ENCODE data around the gene HMCN2.

DNA sequence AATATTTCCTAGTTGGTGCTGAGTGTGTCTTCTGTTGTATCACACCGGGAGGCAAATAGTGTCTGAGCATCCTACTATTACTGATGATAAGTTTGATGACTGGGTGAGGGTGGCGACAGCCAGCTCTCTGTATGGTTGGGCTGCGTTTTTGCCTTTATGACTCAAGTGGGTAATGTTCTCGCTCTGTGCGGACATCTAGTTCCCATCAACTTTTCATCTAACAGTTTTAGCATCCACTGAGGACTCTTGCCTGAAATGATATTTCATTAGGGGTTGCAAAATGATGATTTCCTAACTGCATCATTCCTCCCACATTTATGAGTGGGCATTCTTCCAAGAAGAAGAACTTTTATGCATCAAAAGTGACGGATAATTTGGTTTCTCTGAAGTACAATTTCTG, 26.5 kb downstream of the HMCN2 start:
- TF ChIP-seq, protein P1, sequence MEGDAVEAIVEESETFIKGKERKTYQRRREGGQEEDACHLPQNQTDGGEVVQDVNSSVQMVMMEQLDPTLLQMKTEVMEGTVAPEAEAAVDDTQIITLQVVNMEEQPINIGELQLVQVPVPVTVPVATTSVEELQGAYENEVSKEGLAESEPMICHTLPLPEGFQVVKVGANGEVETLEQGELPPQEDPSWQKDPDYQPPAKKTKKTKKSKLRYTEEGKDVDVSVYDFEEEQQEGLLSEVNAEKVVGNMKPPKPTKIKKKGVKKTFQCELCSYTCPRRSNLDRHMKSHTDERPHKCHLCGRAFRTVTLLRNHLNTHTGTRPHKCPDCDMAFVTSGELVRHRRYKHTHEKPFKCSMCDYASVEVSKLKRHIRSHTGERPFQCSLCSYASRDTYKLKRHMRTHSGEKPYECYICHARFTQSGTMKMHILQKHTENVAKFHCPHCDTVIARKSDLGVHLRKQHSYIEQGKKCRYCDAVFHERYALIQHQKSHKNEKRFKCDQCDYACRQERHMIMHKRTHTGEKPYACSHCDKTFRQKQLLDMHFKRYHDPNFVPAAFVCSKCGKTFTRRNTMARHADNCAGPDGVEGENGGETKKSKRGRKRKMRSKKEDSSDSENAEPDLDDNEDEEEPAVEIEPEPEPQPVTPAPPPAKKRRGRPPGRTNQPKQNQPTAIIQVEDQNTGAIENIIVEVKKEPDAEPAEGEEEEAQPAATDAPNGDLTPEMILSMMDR (IDR thresholded peaks at IDR 0.05) = no peak
- TF ChIP-seq POLR2A (IDR thresholded peaks at IDR 0.05) = no peak

All from prostate gland (tissue), 2 donors.